Calu3 (cell line): Measurements from ENCODE around the gene HSD3B7. TPM values are rescaled to one million over a fixed set of nuclear protein-coding genes. Genes with fewer than 3 reads are reported as not detected.

Source experiments
- BruUV-seq: library from RNA; stranded (reverse); fragments of 400-500 nt; replicated peaks from 2 replicates; lab custom pipeline; 2021; lab: Mats Ljungman, UMichigan
- CTCF ChIA-PET: fragments of 300-600 bp; sonication (Branson Sonifier 250); formaldehyde crosslinking; loops from one replicate; lab custom pipeline; 2022; ENCODE audit warnings: antibody characterized with exemption; lab: Charles Lee
- DNase-seq: peaks from one replicate; pipeline ENCODE4 v3.0.0; 2022
- H3K27ac Mint-ChIP-seq: one replicate; pipeline ENCODE4 v1.8.0; 2022; ENCODE audit warnings: mixed read lengths; ENCODE audit not compliant: unreplicated experiment
- H3K27me3 Mint-ChIP-seq: one replicate; pipeline ENCODE4 v1.8.0; 2022; ENCODE audit warnings: mixed read lengths; ENCODE audit not compliant: unreplicated experiment
- H3K36me3 Mint-ChIP-seq: one replicate; pipeline ENCODE4 v1.8.0; 2022; ENCODE audit warnings: mild to moderate bottlenecking, moderate library complexity, mixed read lengths; ENCODE audit not compliant: insufficient read depth, unreplicated experiment
- H3K4me1 Mint-ChIP-seq: one replicate; pipeline ENCODE4 v1.8.0; 2022; ENCODE audit warnings: mild to moderate bottlenecking, low read depth, mixed read lengths; ENCODE audit not compliant: unreplicated experiment
- H3K4me3 Mint-ChIP-seq: one replicate; pipeline ENCODE4 v1.8.0; 2022; ENCODE audit warnings: mild to moderate bottlenecking, low read depth, moderate library complexity, mixed read lengths; ENCODE audit not compliant: unreplicated experiment
- H3K9me3 Mint-ChIP-seq: one replicate; pipeline ENCODE4 v1.8.0; 2022; ENCODE audit warnings: low read depth, mixed read lengths; ENCODE audit not compliant: unreplicated experiment
- CTCF ChIP-seq: fragments of 200-600 bp; IDR thresholded peaks from one replicate; pipeline ENCODE4 v1.8.0; 2022; ENCODE audit warnings: antibody characterized with exemption; ENCODE audit not compliant: unreplicated experiment
- intact Hi-C: fragments of 100-400 bp; cut with micrococcal nuclease; formaldehyde crosslinking; loops from one replicate; pipeline ENCODE4 v1.10.0; 2022; ENCODE audit not compliant: unreplicated experiment
- total RNA-seq: library from RNA; stranded (reverse); gene quantifications from 2 replicates; pipeline ENCODE4 v1.2.3, GENCODE V29; 2022

HSD3B7 gene
- total RNA-seq, 1 experiment from 2014 or later = 25.3 TPM

- DNase-seq = no peak
- H3K4me3 Mint-ChIP-seq = no peak overlapping the region
- peaks cover 19% of the 10 kb centered on the region for H3K36me3 Mint-ChIP-seq
Measured at GRCh38 chr16:30992931-30993816, 8.2 kb downstream of the HSD3B7 start.

GRCh38 chr16:30995927-30996323 lies 10.9 kb downstream of the HSD3B7 start:
- intact Hi-C loops = no loop called here
- Mint-ChIP-seq H3K27ac (peak overlapping the region; percentile 11), H3K36me3 (peaks cover 16% of the 10 kb centered on the region), H3K4me1 (peaks cover 20% of the 10 kb centered on the region), H3K4me3 (peak overlapping the region; percentile 74), H3K27me3 (peaks cover 2% of the 10 kb centered on the region), H3K9me3 (no peaks in the 10 kb centered on the region)
- CTCF ChIA-PET = no interaction called here
- TF ChIP-seq CTCF = no peak
- no TSS peak for BruUV-seq
- DNase-seq = no peak

More at GRCh38 chr16:30992931-30993816, 8.2 kb downstream of the HSD3B7 start:
- H3K9me3 Mint-ChIP-seq = no peaks in the 10 kb centered on the region
- TF ChIP-seq CTCF = no peak
- no TSS peak for BruUV-seq
- CTCF ChIA-PET = interaction anchor here (0.6 to 1.1 kb wide), 2 partner anchors 8 to 9 kb away, joined by 3 to 6 read pairs; partner anchors contain the start of gene HSD3B7
- no peak overlapping the region for H3K27ac Mint-ChIP-seq
- H3K4me1 Mint-ChIP-seq = peaks cover 15% of the 10 kb centered on the region
- no peaks in the 10 kb centered on the region for H3K27me3 Mint-ChIP-seq
- intact Hi-C loops = no loop called here

DNA sequence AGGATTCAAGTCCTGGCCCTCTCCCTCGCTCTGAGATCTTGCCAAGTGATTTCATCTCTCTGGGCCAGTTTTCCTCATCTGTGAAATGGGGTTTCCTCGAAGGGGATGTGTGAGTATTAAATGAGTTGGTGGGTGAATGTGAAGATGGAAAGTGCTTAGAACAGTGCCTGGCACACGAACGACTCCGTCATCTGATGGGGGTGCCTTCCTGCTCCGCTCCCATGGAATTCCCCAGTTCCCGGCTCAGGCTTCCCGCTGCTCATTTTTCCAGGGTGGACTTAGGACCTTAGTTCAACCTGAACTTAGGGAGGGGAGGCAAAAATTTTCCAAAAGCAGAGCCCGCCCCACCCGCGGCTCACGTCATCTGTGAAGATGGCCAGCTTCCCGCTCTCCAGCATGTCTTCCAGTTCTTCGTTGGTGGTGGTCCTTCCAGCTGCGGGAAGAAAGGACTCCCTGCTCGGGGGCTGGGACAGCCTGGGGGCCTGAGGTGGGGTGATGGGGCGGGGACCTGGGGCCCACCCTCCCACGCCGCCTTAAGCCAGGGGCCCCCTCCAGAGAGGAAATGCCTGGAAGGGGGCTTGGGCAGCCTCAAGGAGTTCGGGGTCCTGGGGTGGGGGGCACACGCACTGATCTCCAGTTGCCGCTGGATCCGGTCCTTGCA lies 11.4 kb downstream of the HSD3B7 start:
- H3K4me3 Mint-ChIP-seq = peak overlapping the region; percentile 74

More for the DNA sequence above, 11.4 kb downstream of the HSD3B7 start:
- H3K27me3 Mint-ChIP-seq = peaks cover 8% of the 10 kb centered on the region
- H3K9me3 Mint-ChIP-seq = no peaks in the 10 kb centered on the region
- no peak for DNase-seq
- CTCF ChIA-PET = interaction anchor here (0.7 to 1.0 kb wide), 2 partner anchors 78 to 147 kb away, joined by 4 read pairs; partner anchors contain the start of genes ZNF646 and ZNF668
- peaks cover 20% of the 10 kb centered on the region for H3K4me1 Mint-ChIP-seq
- BruUV-seq = TSS peak; percentile 77
- intact Hi-C loops = no loop called here
- H3K27ac Mint-ChIP-seq = peak overlapping the region; percentile 11
- no peak for TF ChIP-seq CTCF
- H3K36me3 Mint-ChIP-seq = peaks cover 16% of the 10 kb centered on the region
